Measurements from ENCODE around the gene MRPL58.

Gene MRPL58

DNA sequence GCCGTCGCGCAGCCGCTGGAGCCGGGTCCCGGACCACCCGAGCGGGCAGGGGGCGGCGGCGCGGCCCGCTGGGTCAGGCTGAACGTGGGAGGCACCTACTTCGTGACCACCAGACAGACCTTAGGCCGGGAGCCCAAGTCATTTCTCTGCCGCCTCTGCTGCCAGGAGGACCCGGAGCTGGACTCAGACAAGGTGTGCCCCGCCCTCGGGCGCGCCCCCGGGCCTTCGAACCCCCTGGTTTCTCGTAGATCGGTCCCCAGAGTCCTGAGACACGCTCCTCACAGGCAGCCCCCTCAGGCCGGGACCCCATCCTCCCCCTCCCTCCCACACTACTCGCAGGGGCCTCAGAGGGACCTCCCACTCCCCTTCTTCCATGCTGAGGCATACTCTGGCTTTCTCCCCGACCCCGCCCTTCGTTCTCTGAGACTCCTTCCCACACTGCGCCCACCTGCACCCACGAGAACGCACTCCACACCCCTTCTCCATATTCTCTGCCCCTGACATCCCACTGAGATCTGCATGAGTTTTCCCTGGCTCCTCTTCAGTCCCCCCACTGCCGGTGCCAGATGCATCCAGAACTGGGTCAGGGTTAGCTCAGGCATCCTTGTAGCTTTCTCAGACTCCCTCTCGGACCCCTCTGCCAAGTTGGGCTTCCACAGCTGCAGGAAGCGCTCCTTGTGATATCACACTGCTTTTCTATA lies 35.1 kb downstream of the MRPL58 start:
- no peak for DNase-seq (ENCODE audit: low read depth in 2 of 2)

GRCh38 chr17:75048249-75048878 lies 35.9 kb downstream of the MRPL58 start:
- DNase-seq (ENCODE audit: low read depth in 2 of 2) = no peak

GRCh38 chr17:75049057-75049456 lies 36.6 kb downstream of the MRPL58 start:
- no peak for DNase-seq (ENCODE audit: low read depth in 2 of 2)

DNA sequence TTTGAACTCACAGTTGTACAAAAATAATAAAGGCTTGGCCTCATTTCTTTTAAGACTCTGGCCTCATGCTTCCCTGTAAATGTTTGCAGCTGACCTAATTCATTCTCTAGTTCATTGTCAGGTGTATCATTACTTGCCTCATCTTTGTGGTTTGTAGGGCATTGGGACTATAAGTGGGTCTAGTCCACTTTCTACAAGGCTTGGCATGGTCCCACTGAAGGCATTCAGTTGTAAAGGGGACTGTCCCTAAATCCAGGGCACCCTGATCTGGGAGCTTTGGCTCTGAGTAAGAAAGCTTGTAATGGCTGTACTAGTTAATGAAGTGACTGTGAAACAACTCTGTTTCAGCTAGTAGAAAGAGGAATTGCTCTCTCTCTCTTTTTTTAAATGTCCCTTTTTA lies 37.2 kb downstream of the MRPL58 start:
- no peak for DNase-seq (ENCODE audit: low read depth in 2 of 2)

DNA sequence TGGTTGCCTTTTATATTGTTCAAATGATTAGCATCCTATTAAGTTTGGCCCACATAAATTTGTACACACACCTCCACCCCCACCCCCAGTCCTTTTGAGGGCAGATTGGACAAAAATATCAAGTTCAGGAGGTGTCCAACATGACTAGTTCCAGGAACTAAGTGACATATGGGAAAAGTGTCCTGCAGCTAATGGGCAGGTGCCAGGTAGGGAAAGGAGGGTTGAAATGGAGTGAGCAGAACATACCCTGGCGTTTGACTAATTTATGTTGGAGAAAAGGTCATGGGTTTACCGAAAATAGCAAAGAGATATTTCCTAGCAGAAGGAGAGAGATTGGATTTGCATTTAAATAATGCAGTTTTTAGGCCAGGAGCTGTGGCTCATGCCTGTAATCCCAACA lies 39.5 kb downstream of the MRPL58 start:
- no peak for DNase-seq (ENCODE audit: low read depth in 2 of 2)

GRCh38 chr17:75059369-75060345 lies 47.2 kb downstream of the MRPL58 start:
- no peak for DNase-seq (ENCODE audit: low read depth in 2 of 2)

GRCh38 chr17:75060434-75061054 lies 48.1 kb downstream of the MRPL58 start:
- DNase-seq (ENCODE audit: low read depth in 2 of 2) = no peak

DNA sequence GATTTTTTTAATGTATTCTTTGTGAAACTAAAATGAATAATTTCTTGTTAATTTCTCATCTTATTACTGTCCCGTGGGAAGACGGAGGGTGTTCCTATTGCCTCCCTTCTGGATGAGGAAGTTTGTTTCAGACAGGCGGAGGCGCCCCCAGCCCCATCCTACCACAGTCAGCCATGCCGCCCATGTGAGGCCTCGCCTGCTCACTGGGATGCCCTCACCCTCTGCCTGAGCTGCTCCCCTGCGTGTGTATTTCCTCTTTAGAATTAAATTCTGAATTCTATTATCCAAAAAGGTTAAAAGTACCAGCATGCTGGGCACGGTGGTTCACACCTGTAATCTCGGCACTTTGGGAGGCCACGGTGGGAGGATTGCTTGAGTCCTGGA lies 48.6 kb downstream of the MRPL58 start:
- DNase-seq (ENCODE audit: low read depth in 2 of 2) = no peak

- no peak for DNase-seq (ENCODE audit: low read depth in 2 of 2)
Measured at GRCh38 chr17:75061618-75062017, 49.1 kb downstream of the MRPL58 start.

GRCh38 chr17:75063201-75063600 lies 50.7 kb downstream of the MRPL58 start:
- no peak for DNase-seq (ENCODE audit: low read depth in 2 of 2)

DNA sequence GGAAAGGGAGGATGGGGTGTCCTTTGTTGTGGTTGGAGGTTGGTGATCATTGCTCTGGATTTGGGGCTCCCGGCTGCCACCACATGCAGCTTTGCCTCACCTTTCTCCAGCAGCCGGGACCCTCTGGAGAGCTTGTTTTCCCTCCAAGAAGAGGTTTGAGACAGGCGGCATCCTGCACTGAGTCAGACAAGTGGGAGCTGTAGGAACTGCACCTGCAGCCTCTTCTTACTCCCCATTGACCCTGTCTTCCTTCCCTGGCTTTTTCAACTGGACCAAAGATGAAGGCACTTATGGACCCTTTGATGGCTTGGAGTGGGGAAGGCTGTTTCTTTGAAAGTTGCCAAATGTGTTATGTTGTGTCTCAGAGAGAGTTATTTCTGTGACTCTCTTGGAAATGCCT lies 51.2 kb downstream of the MRPL58 start:
- no peak for DNase-seq (ENCODE audit: low read depth in 2 of 2)

DNA sequence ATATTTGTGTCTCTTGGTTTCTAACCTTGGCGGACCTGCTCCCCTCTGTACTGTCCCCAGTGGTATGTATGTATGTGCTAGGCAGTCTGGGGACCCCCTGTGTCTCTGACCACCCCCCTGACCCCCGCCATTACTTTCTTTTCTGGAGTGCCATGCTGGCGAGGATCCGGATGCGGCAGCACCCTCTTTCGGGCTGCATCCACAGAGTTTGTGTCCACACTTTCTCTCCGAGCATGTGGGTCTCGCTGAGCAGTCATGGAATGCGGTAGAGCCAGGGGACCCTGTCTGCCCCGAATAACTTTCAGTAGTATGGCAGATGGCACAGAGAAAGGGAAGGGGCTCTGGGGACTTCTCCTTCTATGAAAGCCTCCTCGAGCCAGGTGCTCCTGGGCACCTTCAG lies 51.6 kb downstream of the MRPL58 start:
- DNase-seq (ENCODE audit: low read depth in 2 of 2) = no peak

GRCh38 chr17:75064460-75064859 lies 52.0 kb downstream of the MRPL58 start:
- no peak for DNase-seq (ENCODE audit: low read depth in 2 of 2)

- DNase-seq (ENCODE audit: low read depth in 2 of 2) = no peak
Measured at GRCh38 chr17:75064867-75065561, 52.5 kb downstream of the MRPL58 start.

DNA sequence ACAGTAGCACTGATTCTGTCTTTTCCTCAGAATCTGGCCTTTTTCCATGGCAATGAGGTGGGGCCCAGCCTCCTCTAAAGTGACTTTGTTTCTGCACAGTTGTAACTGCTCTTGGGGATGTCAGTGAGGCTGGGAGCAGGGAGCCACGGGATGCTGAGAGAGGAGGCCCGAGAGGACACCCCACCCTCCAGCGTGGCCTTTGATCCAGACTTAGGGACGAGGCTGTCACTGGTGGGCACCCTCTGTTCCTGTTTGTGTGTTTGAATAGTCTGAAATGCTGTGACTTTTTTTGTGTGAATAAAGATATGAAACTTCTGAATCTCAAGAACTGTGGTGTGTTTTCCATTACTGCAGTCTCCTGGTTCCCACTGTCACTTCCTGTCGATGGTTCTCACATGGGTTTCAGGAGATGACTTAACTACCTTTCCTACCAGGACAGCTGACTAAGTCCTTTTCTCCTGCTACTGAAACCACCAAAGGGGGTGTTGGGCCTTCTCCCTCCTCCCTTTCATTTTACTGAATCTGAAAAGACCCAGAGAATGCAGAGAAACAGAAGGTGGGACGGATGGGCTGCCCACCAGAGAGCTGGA lies 53.2 kb downstream of the MRPL58 start:
- DNase-seq (ENCODE audit: low read depth in 2 of 2) = no peak

DNA sequence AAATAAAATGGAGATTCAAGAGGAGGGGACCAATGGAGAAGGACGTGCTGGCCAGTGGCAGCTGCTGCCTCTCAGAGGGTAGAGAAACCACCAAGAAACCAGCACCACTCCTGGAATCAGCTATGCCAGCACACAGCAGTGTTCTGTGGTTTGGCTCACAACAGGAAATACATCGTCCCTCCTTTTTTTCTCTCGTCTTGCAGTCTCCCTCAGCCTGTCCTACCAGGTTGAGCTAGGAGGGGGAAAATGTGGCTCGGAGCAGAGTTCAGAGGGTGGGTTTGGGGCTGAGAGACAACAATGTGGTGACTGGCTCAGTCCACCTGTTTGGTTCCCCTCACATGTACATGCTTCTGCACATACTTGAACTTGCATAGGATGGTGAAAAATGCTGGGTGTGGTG lies 55.4 kb downstream of the MRPL58 start:
- no peak for DNase-seq (ENCODE audit: low read depth in 2 of 2)

DNA sequence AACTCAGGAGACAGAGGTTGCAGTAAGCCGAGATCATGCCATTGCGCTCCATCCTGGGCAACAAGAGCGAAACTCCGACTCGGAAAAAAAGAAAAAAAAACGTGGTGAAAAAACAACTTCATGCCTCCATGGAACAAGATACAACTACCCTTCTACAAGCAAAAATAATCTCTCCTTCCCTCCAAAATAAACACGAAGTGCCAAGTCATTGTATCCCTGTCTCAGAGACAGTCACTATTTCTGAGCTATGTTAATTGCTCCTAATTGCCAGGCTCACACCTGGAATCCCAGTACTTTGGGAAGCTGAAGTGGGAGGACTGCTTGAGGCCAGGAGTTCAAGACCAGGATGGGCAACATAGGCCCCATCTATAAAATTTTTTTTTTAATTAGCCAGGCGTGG lies 56.3 kb downstream of the MRPL58 start:
- DNase-seq (ENCODE audit: low read depth in 2 of 2) = no peak

- DNase-seq (ENCODE audit: low read depth in 2 of 2) = no peak
Measured at GRCh38 chr17:75069783-75070182, 57.3 kb downstream of the MRPL58 start.

Data from stimulated activated CD4-positive, alpha-beta T cell treated with anti-CD3 and anti-CD28 coated beads, Interleukin-1b, Interleukin-23, amount 100 ng/mL, for 1 hour (primary cell).